GM12891 (cell line): ENCODE results near the gene GTPBP6.

ENCODE experiments used
- POLR2A ChIP-seq: IDR thresholded peaks from 2 replicates; pipeline ENCODE4 v1.6.1; 2011; ENCODE audit warnings: low read depth, low read length, control low read depth
- POLR2AphosphoS5 ChIP-seq: IDR thresholded peaks from 2 replicates; pipeline ENCODE4 v1.6.1; 2011; ENCODE audit warnings: low read depth, low read length, control low read depth
- POU2F2 ChIP-seq: IDR thresholded peaks from 2 replicates; pipeline ENCODE4 v1.6.1; 2011; ENCODE audit warnings: low read depth, mild to moderate bottlenecking, control low read depth, low read length, moderate library complexity
- TAF1 ChIP-seq: IDR thresholded peaks from 2 replicates; pipeline ENCODE4 v1.6.1; 2011; ENCODE audit warnings: low read depth, low read length, control low read depth

DNA sequence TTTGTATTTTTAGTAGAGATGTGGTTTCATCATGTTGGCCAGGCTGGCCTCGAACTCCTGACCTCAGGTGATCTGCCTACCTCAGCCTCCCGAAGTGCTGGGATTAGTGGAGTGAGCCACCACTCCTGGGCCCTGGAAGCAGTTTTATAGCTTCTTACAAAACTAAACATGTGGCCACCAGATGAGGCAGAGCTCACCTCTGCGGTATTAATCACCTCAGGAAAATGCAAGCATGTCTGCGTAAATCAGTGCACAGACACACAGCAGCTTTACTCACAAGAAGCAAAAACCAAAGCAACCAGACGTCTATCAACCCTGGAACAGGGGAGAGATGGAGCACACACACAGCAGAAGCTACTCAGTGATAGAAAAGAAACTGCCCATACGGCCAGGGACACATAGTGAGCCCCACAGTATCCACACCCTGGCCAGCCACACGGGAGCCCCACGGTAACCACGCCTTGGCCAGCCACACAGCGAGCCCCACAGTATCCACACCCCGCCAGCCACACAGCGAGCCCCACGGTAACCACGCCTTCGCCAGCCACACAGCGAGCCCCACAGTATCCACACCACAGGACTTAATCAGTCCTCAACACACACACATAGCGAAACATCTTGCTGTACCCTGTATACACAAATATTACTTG lies 37.9 kb upstream of the GTPBP6 start:
- TF ChIP-seq POLR2A (no peak), POLR2AphosphoS5 (no peak), POU2F2 (no peak), TAF1 (no peak)
